A673 (cell line): ENCODE results near the gene IQCH.

ENCODE experiments used
- EZH2 ChIP-seq: fragments of 200-600 bp; sonication (generic); IDR thresholded peaks from 2 replicates; pipeline ENCODE4 v1.6.1; 2017; ENCODE audit warnings: borderline replicate concordance, low read depth, mild to moderate bottlenecking, mixed read lengths, antibody characterized with exemption, low read length; ENCODE audit not compliant: poor library complexity, severe bottlenecking
- TF ChIP-seq, protein P1 (sequence below): fragments of 300-800, 200-600 bp; sonication (generic); conservative IDR thresholded peaks from 2 replicates; pipeline ENCODE4 v1.5.1; 2017; ENCODE audit warnings: low read depth, mild to moderate bottlenecking, antibody characterized with exemption, low read length, moderate library complexity, mixed read lengths

DNA sequence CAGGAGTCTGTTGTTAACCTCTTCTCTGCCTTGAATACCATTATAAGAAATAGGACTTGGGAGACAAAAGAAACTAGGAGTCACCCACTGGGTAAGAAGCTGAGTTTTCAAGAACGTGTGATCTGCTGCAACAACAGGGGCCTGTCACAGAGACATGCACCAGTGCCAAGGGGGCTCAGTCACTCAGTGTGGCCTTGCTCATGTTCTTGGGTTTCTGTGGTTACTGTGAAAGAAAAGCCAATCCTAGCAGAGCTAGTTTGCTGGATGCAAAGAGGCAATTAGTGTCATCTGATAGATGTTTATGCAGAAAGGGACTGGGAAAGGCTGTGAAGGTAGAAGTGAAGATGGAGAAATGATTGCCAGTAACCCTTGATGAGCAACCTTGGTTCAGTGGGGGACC is 126.3 kb downstream of the IQCH start:
- TF ChIP-seq, protein P1, sequence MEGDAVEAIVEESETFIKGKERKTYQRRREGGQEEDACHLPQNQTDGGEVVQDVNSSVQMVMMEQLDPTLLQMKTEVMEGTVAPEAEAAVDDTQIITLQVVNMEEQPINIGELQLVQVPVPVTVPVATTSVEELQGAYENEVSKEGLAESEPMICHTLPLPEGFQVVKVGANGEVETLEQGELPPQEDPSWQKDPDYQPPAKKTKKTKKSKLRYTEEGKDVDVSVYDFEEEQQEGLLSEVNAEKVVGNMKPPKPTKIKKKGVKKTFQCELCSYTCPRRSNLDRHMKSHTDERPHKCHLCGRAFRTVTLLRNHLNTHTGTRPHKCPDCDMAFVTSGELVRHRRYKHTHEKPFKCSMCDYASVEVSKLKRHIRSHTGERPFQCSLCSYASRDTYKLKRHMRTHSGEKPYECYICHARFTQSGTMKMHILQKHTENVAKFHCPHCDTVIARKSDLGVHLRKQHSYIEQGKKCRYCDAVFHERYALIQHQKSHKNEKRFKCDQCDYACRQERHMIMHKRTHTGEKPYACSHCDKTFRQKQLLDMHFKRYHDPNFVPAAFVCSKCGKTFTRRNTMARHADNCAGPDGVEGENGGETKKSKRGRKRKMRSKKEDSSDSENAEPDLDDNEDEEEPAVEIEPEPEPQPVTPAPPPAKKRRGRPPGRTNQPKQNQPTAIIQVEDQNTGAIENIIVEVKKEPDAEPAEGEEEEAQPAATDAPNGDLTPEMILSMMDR: no peak
- TF ChIP-seq EZH2: no peak
